GM23338 (cell line): ENCODE results near the gene NOSTRIN. TPM values are rescaled to one million over a fixed set of nuclear protein-coding genes. Genes with fewer than 3 reads are reported as not detected.

ENCODE experiments used
- ATAC-seq: fragments of 200-7000 bp; cut with Tn5 transposase; 3 replicates; pipeline ENCODE4 v1.9.1; 2020
- DNase-seq: peaks from one replicate; pipeline ENCODE4 v3.0.0-alpha.2; 2015; ENCODE audit warnings: low spot score
- H2AFZ ChIP-seq: fragments of 200-600 bp; sonication (generic); 2 replicates; pipeline ENCODE4 v1.8.0; 2016; ENCODE audit warnings: antibody characterized with exemption, mild to moderate bottlenecking, moderate library complexity
- H3F3A ChIP-seq: fragments of 200-600 bp; sonication (generic); replicated peaks from 2 replicates; pipeline ENCODE4 v1.8.0; 2017; ENCODE audit warnings: antibody characterized with exemption, mixed run types, low read depth
- H3K27ac ChIP-seq: fragments of 200-600 bp; sonication (generic); 2 replicates; pipeline ENCODE4 v1.6.1; 2016; ENCODE audit warnings: low read depth
- H3K27me3 ChIP-seq: fragments of 200-600 bp; sonication (generic); 2 replicates; pipeline ENCODE4 v1.8.0; 2016; ENCODE audit warnings: mild to moderate bottlenecking, mixed run types, moderate library complexity; ENCODE audit not compliant: insufficient read depth
- H3K36me3 ChIP-seq: fragments of 200-600 bp; sonication (generic); 2 replicates; pipeline ENCODE4 v1.8.0; 2016; ENCODE audit warnings: mild to moderate bottlenecking; ENCODE audit not compliant: insufficient read depth
- H3K4me1 ChIP-seq: fragments of 200-600 bp; sonication (generic); 2 replicates; pipeline ENCODE4 v1.8.0; 2016; ENCODE audit warnings: mild to moderate bottlenecking, moderate library complexity; ENCODE audit not compliant: insufficient read depth
- H3K4me2 ChIP-seq: fragments of 200-600 bp; sonication (generic); 2 replicates; pipeline ENCODE4 v1.7.1; 2017; ENCODE audit warnings: mixed run types
- H3K4me3 ChIP-seq: fragments of 200-600 bp; sonication (generic); 2 replicates; pipeline ENCODE4 v1.6.1; 2016; ENCODE audit warnings: mixed run types
- H3K79me2 ChIP-seq: fragments of 200-600 bp; sonication (generic); replicated peaks from 2 replicates; pipeline ENCODE4 v1.8.0; 2017; ENCODE audit warnings: mild to moderate bottlenecking; ENCODE audit not compliant: insufficient read depth
- H3K9me2 ChIP-seq: fragments of 200-600 bp; sonication (generic); 2 replicates; pipeline ENCODE4 v1.8.0; 2017; ENCODE audit not compliant: insufficient read depth
- H4K20me1 ChIP-seq: fragments of 200-600 bp; sonication (generic); replicated peaks from 2 replicates; pipeline ENCODE4 v1.8.0; 2017; ENCODE audit warnings: mild to moderate bottlenecking; ENCODE audit not compliant: insufficient read depth
- H3K27ac Mint-ChIP-seq: 2 replicates; pipeline ENCODE4 v1.8.0; 2020; ENCODE audit warnings: inconsistent platforms, mild to moderate bottlenecking, moderate library complexity, mixed read lengths
- H3K27me3 Mint-ChIP-seq: 3 replicates; pipeline ENCODE4 v1.8.0; 2022; ENCODE audit warnings: low read depth, mild to moderate bottlenecking, moderate library complexity, mixed read lengths, inconsistent platforms; ENCODE audit not compliant: insufficient read depth, poor library complexity
- H3K36me3 Mint-ChIP-seq: 3 replicates; pipeline ENCODE4 v1.8.0; 2021; ENCODE audit warnings: low read depth, mild to moderate bottlenecking, inconsistent platforms, moderate library complexity, mixed read lengths
- H3K4me1 Mint-ChIP-seq: 3 replicates; pipeline ENCODE4 v1.8.0; 2020; ENCODE audit warnings: mild to moderate bottlenecking, inconsistent platforms, mixed read lengths
- H3K4me3 Mint-ChIP-seq: 3 replicates; pipeline ENCODE4 v1.8.0; 2021; ENCODE audit warnings: moderate library complexity, mild to moderate bottlenecking, inconsistent platforms, mixed read lengths
- H3K9me3 Mint-ChIP-seq: 3 replicates; pipeline ENCODE4 v1.8.0; 2020; ENCODE audit warnings: moderate library complexity, mild to moderate bottlenecking, inconsistent platforms, mixed read lengths
- CREB1 ChIP-seq: fragments of 250-450 bp; sonication (Bioruptor Pico); IDR thresholded peaks from 2 replicates; pipeline ENCODE4 v1.5.0; 2020; ENCODE audit warnings: low read depth, mild to moderate bottlenecking, moderate library complexity
- CTCF ChIP-seq, 2 experiments: fragments of 200-600 bp in 1 of 2; sonication (generic) in 1 of 2; conservative IDR thresholded peaks; 2 replicates each; pipeline versions ENCODE4 v1.5.1 to v1.6.1; 2016 to 2017; ENCODE audit warnings: antibody characterized with exemption in 2 of 2, low read depth in 2 of 2, mild to moderate bottlenecking in 2 of 2, moderate library complexity in 1 of 2
- ETS1 ChIP-seq: IDR thresholded peaks from 2 replicates; pipeline ENCODE4 v1.6.1; 2016; ENCODE audit warnings: antibody characterized with exemption
- EZH2 ChIP-seq: fragments of 200-600 bp; sonication (generic); IDR thresholded peaks from one replicate; pipeline ENCODE4 v1.8.0; 2017; ENCODE audit warnings: antibody characterized with exemption, mild to moderate bottlenecking, low read depth; ENCODE audit not compliant: unreplicated experiment
- EZH2phosphoT487 ChIP-seq: fragments of 200-600 bp; sonication (generic); IDR thresholded peaks from one replicate; pipeline ENCODE4 v1.8.1; 2018; ENCODE audit warnings: antibody characterized with exemption; ENCODE audit not compliant: unreplicated experiment
- STAT1 ChIP-seq: IDR thresholded peaks from one replicate; pipeline ENCODE4 v1.6.1; 2016; ENCODE audit warnings: antibody characterized with exemption; ENCODE audit not compliant: unreplicated experiment
- ZNF462 ChIP-seq: fragments of 250-450 bp; sonication (Bioruptor Pico); IDR thresholded peaks from 2 replicates; pipeline ENCODE4 v1.5.0; 2020; ENCODE audit warnings: mild to moderate bottlenecking, moderate library complexity
- polyA plus RNA-seq: library from polyadenylated mRNA; unstranded; fragments of >200 nt; fragmentation: Nextera tagmentation; extraction: Ambion mirVana; gene quantifications from 2 replicates; pipeline ENCODE4 v1.2.1, GENCODE V29; 2016
- total RNA-seq: library from RNA; depleted of rRNA; stranded (reverse); fragments of >200 nt; shearing (Covaris generic); gene quantifications from 2 replicates; pipeline ENCODE4 v1.2.3, GENCODE V29; 2014

NOSTRIN gene
- total and polyA plus RNA-seq, 2 experiments from 2014 or later, result 1.8 TPM; not detected in 1

- Mint-ChIP-seq H3K27me3 (no peaks in the 10 kb centered on the region), H3K36me3 (peaks cover 26% of the 10 kb centered on the region), H3K4me1 (peaks cover 5% of the 10 kb centered on the region; the same call in 1 of the 3 replicates), H3K9me3 (no peaks in the 10 kb centered on the region), H3K27ac (no peak overlapping the region), H3K4me3 (no peak overlapping the region)
- Histone ChIP-seq H4K20me1 (no peaks in the 10 kb centered on the region), H3K4me2 (no peak overlapping the region), H2AFZ (no peak overlapping the region), H3K27ac (no peak overlapping the region), H3K4me1 (peaks cover 6% of the 10 kb centered on the region; the same call in 1 of the 2 replicates), H3K4me3 (no peak overlapping the region), H3K27me3 (no peaks in the 10 kb centered on the region), H3K79me2 (peaks cover 13% of the 10 kb centered on the region), H3K9me2 (no peaks in the 10 kb centered on the region), H3F3A (no peaks in the 10 kb centered on the region), H3K36me3 (no peaks in the 10 kb centered on the region)
- DNase-seq (no peak), ATAC-seq (no peak)
- TF ChIP-seq STAT1, result no peak
- TF ChIP-seq EZH2phosphoT487, result no peak
- no peak for TF ChIP-seq CTCF (conservative IDR thresholded peaks at IDR 0.05; ENCODE audit: low read depth in 2 of 2)
- TF ChIP-seq CREB1 (CRISPR knock-in tag), result no peak
- no peak for TF ChIP-seq ETS1
These were observed 82.5 kb downstream of the NOSTRIN start for GRCh38 chr2:168884975-168885374.

GRCh38 chr2:168889635-168890005 is 87.2 kb downstream of the NOSTRIN start:
- H3K36me3 Mint-ChIP-seq, result peaks cover 26% of the 10 kb centered on the region
- peak overlapping the region; percentile 97 for H3K4me3 Mint-ChIP-seq
- H3K4me1 Mint-ChIP-seq, result peaks cover 2% of the 10 kb centered on the region; the same call in 1 of the 3 replicates
- peaks cover 6% of the 10 kb centered on the region; the same call in 1 of the 2 replicates for H3K4me1 ChIP-seq
- H3K36me3 ChIP-seq, result no peaks in the 10 kb centered on the region
- no peak for DNase-seq
- H4K20me1 ChIP-seq, result no peaks in the 10 kb centered on the region
- H3K79me2 ChIP-seq, result peaks cover 8% of the 10 kb centered on the region
- no peak overlapping the region for H3K27ac ChIP-seq
- no peaks in the 10 kb centered on the region for H3K9me2 ChIP-seq
- peak overlapping the region; percentile 70 for H3K4me3 ChIP-seq
- H2AFZ ChIP-seq, result peak overlapping the region; percentile 86
- no peaks in the 10 kb centered on the region for H3K9me3 Mint-ChIP-seq
- H3F3A ChIP-seq, result no peaks in the 10 kb centered on the region
- H3K27ac Mint-ChIP-seq, result no peak overlapping the region
- peaks cover 2% of the 10 kb centered on the region for H3K27me3 Mint-ChIP-seq
- peak overlapping the region; percentile 81 for H3K4me2 ChIP-seq
- no peak; the same call in 2 of the 3 replicates for ATAC-seq
- H3K27me3 ChIP-seq, result no peaks in the 10 kb centered on the region
- TF ChIP-seq CREB1 (CRISPR knock-in tag), result no peak
- no peak for TF ChIP-seq STAT1
- TF ChIP-seq ETS1, result no peak
- TF ChIP-seq EZH2, result no peak
- TF ChIP-seq CTCF (conservative IDR thresholded peaks at IDR 0.05; ENCODE audit: low read depth in 2 of 2), result no peak
- TF ChIP-seq ZNF462, result no peak
- no peak for TF ChIP-seq EZH2phosphoT487
